ENCODE results near the gene STIP1.

- TF ChIP-seq CTCF (IDR thresholded peaks at IDR 0.05; ENCODE audit: low read length) = peak; percentile 93
- TF ChIP-seq EZH2 (IDR thresholded peaks at IDR 0.05; ENCODE audit: borderline replicate concordance, low read length) = no peak
Measured at GRCh38 chr11:64148226-64148916, 37.6 kb upstream of the STIP1 start.

Data from OCI-LY1 (cell line).